H9 (cell line): ENCODE measurements around the gene RDH12. TPM values are rescaled to one million over a fixed set of nuclear protein-coding genes. Genes with fewer than 3 reads are reported as not detected.

Experiments used
- DNase-seq: peaks from one replicate; pipeline ENCODE4 v3.0.0-alpha.2; 2017
- H2AFZ ChIP-seq: one replicate; pipeline ENCODE4 v1.6.1; 2013; ENCODE audit warnings: mild to moderate bottlenecking, low read length, control low read depth, moderate library complexity
- H2AK5ac ChIP-seq: 2 replicates; pipeline ENCODE4 v1.6.1; 2013; ENCODE audit warnings: low read length, control low read depth, mixed read lengths; ENCODE audit not compliant: insufficient read length
- H2BK120ac ChIP-seq: one replicate; pipeline ENCODE4 v1.6.1; 2013; ENCODE audit warnings: low read depth, mild to moderate bottlenecking, low read length, control low read depth, inconsistent platforms; ENCODE audit not compliant: poor library complexity, severe bottlenecking
- H2BK12ac ChIP-seq: 2 replicates; pipeline ENCODE4 v1.6.1; 2013; ENCODE audit warnings: low read length, control low read depth, mixed read lengths, low read depth; ENCODE audit not compliant: insufficient read length
- H2BK15ac ChIP-seq: 2 replicates; pipeline ENCODE4 v1.6.1; 2013; ENCODE audit warnings: low read depth, low read length, control low read depth
- H2BK20ac ChIP-seq: one replicate; pipeline ENCODE4 v1.6.1; 2013; ENCODE audit warnings: low read depth, mild to moderate bottlenecking, low read length, control low read depth, inconsistent platforms; ENCODE audit not compliant: poor library complexity, severe bottlenecking
- H2BK5ac ChIP-seq: 2 replicates; pipeline ENCODE4 v1.6.1; 2013; ENCODE audit warnings: low read length, control low read depth, mixed read lengths; ENCODE audit not compliant: insufficient read length
- H3K14ac ChIP-seq: 2 replicates; pipeline ENCODE4 v1.6.1; 2013; ENCODE audit warnings: low read length, control low read depth; ENCODE audit not compliant: insufficient read depth
- H3K18ac ChIP-seq: 2 replicates; pipeline ENCODE4 v1.6.1; 2013; ENCODE audit warnings: low read depth, mild to moderate bottlenecking, mixed read lengths, low read length, control low read depth; ENCODE audit not compliant: insufficient read length
- H3K23ac ChIP-seq: 2 replicates; pipeline ENCODE4 v1.6.1; 2013; ENCODE audit warnings: low read length, control low read depth, mixed read lengths, low read depth; ENCODE audit not compliant: insufficient read length
- H3K23me2 ChIP-seq: 2 replicates; pipeline ENCODE4 v1.6.1; 2013; ENCODE audit warnings: low read depth, mild to moderate bottlenecking, mixed read lengths, low read length, control low read depth; ENCODE audit not compliant: insufficient read length, poor library complexity, severe bottlenecking
- H3K27ac ChIP-seq: 2 replicates; pipeline ENCODE4 v1.5.1; 2013; ENCODE audit warnings: low read length, control low read depth, mixed read lengths, low read depth; ENCODE audit not compliant: insufficient read length
- H3K27me3 ChIP-seq: 2 replicates; pipeline ENCODE4 v1.6.1; 2013; ENCODE audit warnings: low read length, control low read depth, inconsistent platforms; ENCODE audit not compliant: insufficient read depth
- H3K4ac ChIP-seq: 2 replicates; pipeline ENCODE4 v1.6.1; 2013; ENCODE audit warnings: low read depth, mild to moderate bottlenecking, control low read depth, inconsistent platforms, low read length, moderate library complexity
- H3K4me1 ChIP-seq: 2 replicates; pipeline ENCODE4 v1.6.1; 2013; ENCODE audit warnings: low read length, control low read depth, inconsistent platforms; ENCODE audit not compliant: insufficient read depth
- H3K4me2 ChIP-seq: 2 replicates; pipeline ENCODE4 v1.6.1; 2013; ENCODE audit warnings: low read length, control low read depth, mixed read lengths; ENCODE audit not compliant: insufficient read length, insufficient read depth
- H3K56ac ChIP-seq: 2 replicates; pipeline ENCODE4 v1.6.1; 2013; ENCODE audit warnings: low read depth, mild to moderate bottlenecking, mixed read lengths, low read length, control low read depth; ENCODE audit not compliant: insufficient read length
- H3K79me1 ChIP-seq: 2 replicates; pipeline ENCODE4 v1.6.1; 2013; ENCODE audit warnings: low read depth, mild to moderate bottlenecking, moderate library complexity, low read length, control low read depth, inconsistent platforms; ENCODE audit not compliant: insufficient read depth, poor library complexity, severe bottlenecking
- H3K79me2 ChIP-seq: 2 replicates; pipeline ENCODE4 v1.6.1; 2013; ENCODE audit warnings: low read length, control low read depth, inconsistent platforms; ENCODE audit not compliant: insufficient read depth
- H3K9ac ChIP-seq: 2 replicates; pipeline ENCODE4 v1.6.1; 2013; ENCODE audit warnings: low read length, control low read depth, mixed read lengths; ENCODE audit not compliant: insufficient read length; ENCODE audit errors: extremely low read depth
- H3K9me3 ChIP-seq: one replicate; pipeline ENCODE4 v1.6.1; 2013; ENCODE audit warnings: low read depth, low read length, inconsistent platforms; ENCODE audit not compliant: control insufficient read depth
- H3T11ph ChIP-seq: one replicate; pipeline ENCODE4 v1.6.1; 2013; ENCODE audit warnings: mild to moderate bottlenecking, low read length, control low read depth, inconsistent platforms
- H4K20me1 ChIP-seq: one replicate; pipeline ENCODE4 v1.6.1; 2013; ENCODE audit not compliant: control insufficient read depth, insufficient read length, insufficient read depth
- H4K5ac ChIP-seq: 2 replicates; pipeline ENCODE4 v1.6.1; 2013; ENCODE audit warnings: low read depth, mild to moderate bottlenecking, mixed read lengths, low read length, control low read depth; ENCODE audit not compliant: insufficient read length
- H4K8ac ChIP-seq: replicated peaks from 2 replicates; pipeline ENCODE4 v1.6.1; 2013; ENCODE audit warnings: low read length, control low read depth, mixed read lengths, low read depth; ENCODE audit not compliant: insufficient read length
- H4K91ac ChIP-seq: 2 replicates; pipeline ENCODE4 v1.6.1; 2013; ENCODE audit warnings: low read depth, mild to moderate bottlenecking, moderate library complexity, mixed read lengths, low read length, control low read depth; ENCODE audit not compliant: insufficient read length
- H3K27ac Mint-ChIP-seq, 3 experiments: 2 replicates in 2 of 3; 3 replicates in 1 of 3; pipeline ENCODE4 v1.8.0; 2020 to 2021; ENCODE audit warnings: mixed read lengths in 3 of 3, mild to moderate bottlenecking in 1 of 3, moderate library complexity in 1 of 3
- H3K27me3 Mint-ChIP-seq: 2 replicates; pipeline ENCODE4 v1.8.0; 2021; ENCODE audit warnings: low read depth, mild to moderate bottlenecking, moderate library complexity, mixed read lengths
- H3K36me3 Mint-ChIP-seq, 3 experiments: 2 replicates in 2 of 3; 3 replicates in 1 of 3; pipeline ENCODE4 v1.8.0; 2020 to 2021; ENCODE audit warnings: low read depth in 3 of 3, mixed read lengths in 3 of 3; ENCODE audit not compliant: insufficient read depth in 1 of 3
- H3K4me1 Mint-ChIP-seq, 2 experiments: 2 replicates each; pipeline ENCODE4 v1.8.0; 2020; ENCODE audit warnings: mixed read lengths in 2 of 2
- H3K4me3 Mint-ChIP-seq, 2 experiments: 2 replicates in 1 of 2; 3 replicates in 1 of 2; pipeline ENCODE4 v1.8.0; 2020 to 2021; ENCODE audit warnings: mild to moderate bottlenecking in 2 of 2, mixed read lengths in 2 of 2, moderate library complexity in 1 of 2
- H3K9me3 Mint-ChIP-seq, 2 experiments: 2 replicates in 1 of 2; 3 replicates in 1 of 2; pipeline ENCODE4 v1.8.0; 2020; ENCODE audit warnings: mild to moderate bottlenecking in 2 of 2, mixed read lengths in 2 of 2, moderate library complexity in 1 of 2
- CTCF ChIP-seq: fragments of 200-600 bp; sonication (generic); conservative IDR thresholded peaks from 3 replicates; pipeline ENCODE4 v1.8.0; 2021; ENCODE audit warnings: antibody characterized with exemption, mild to moderate bottlenecking
- WGBS: extraction: QIAGEN DNeasy Blood & Tissue Kit; methylation state at CpG from one replicate; pipeline ENCODE4 v1.1.7; 2013; ENCODE audit warnings: missing lambda C conversion rate, low lambda C conversion rate, mixed read lengths; ENCODE audit not compliant: insufficient read length; ENCODE audit errors: extremely low coverage; 5-methylcytosine and 5-hydroxymethylcytosine counted together
- total RNA-seq: library from RNA; stranded (reverse); gene quantifications from 2 replicates; pipeline ENCODE4 v1.2.1, GENCODE V29; 2021

RDH12 gene
- total RNA-seq, 1 experiment from 2014 or later: 0.74 TPM

- no peak overlapping the region for H3K18ac ChIP-seq
- no peak overlapping the region for H3K27ac ChIP-seq
- H4K91ac ChIP-seq: no peak overlapping the region
- DNase-seq: no peak
- no peak overlapping the region for H3K4me3 Mint-ChIP-seq
- no peak overlapping the region for H3K4ac ChIP-seq
- no peak overlapping the region for H3K4me2 ChIP-seq
- H2AFZ ChIP-seq: no peak overlapping the region
- H3K56ac ChIP-seq: no peak overlapping the region
- H3K27me3 ChIP-seq: no peaks in the 10 kb centered on the region
- H3K27ac Mint-ChIP-seq: no peak overlapping the region
- H2BK20ac ChIP-seq: no peak overlapping the region
- no peaks in the 10 kb centered on the region for H3K9me3 Mint-ChIP-seq
- H2BK12ac ChIP-seq: no peak overlapping the region
- no peaks in the 10 kb centered on the region for H3K4me1 Mint-ChIP-seq
- H2BK120ac ChIP-seq: no peak overlapping the region
- no peak overlapping the region for H4K8ac ChIP-seq
- no peak overlapping the region for H2BK5ac ChIP-seq
- no peaks in the 10 kb centered on the region for H3K4me1 ChIP-seq
- no peaks in the 10 kb centered on the region for H3K27me3 Mint-ChIP-seq
- no peak overlapping the region for H2AK5ac ChIP-seq
- H3K79me1 ChIP-seq: no peaks in the 10 kb centered on the region
- H4K20me1 ChIP-seq: no peaks in the 10 kb centered on the region
- no CpG with 5 or more reads among the region's 5 CpGs for WGBS
- no peaks in the 10 kb centered on the region for H3K79me2 ChIP-seq
- no peak overlapping the region for H3K9ac ChIP-seq
- no peak overlapping the region for H2BK15ac ChIP-seq
- no peaks in the 10 kb centered on the region for H3K9me3 ChIP-seq
- TF ChIP-seq CTCF: no peak
- H4K5ac ChIP-seq: no peak overlapping the region
- peaks cover 24 to 90% (median 73%) of the 10 kb centered on the region in 3 experiments; a peak in 6 of 7 replicates for H3K36me3 Mint-ChIP-seq
- H3K23me2 ChIP-seq: no peaks in the 10 kb centered on the region
- no peak overlapping the region for H3K23ac ChIP-seq
- no peak overlapping the region for H3T11ph ChIP-seq
- H3K14ac ChIP-seq: no peak overlapping the region
Observed at GRCh38 chr14:67773844-67774377, 72.2 kb downstream of the RDH12 start.
